Uterus (tissue), 4 donors: ENCODE measurements around the gene N4BP3. TPM values are rescaled to one million over a fixed set of nuclear protein-coding genes. Genes with fewer than 3 reads are reported as not detected.
"Not testable (repeated sequence)": the region's sequence is repeated elsewhere in the genome, so short reads cannot be mapped to it uniquely, and the experiment has no call there.

Experiments
- DNase-seq, 2 donors: peaks; one replicate each; pipeline ENCODE4 v3.0.0-alpha.2; 2019 to 2020
- H3K27ac ChIP-seq, 2 donors: fragments of 200-600 bp; sonication (generic); 1 replicate in 1 of 2; 2 replicates in 1 of 2; pipeline ENCODE4 v1.5.1; 2016 to 2018
- H3K27me3 ChIP-seq, 2 donors: fragments of 200-600 bp; sonication (generic); one replicate each; pipeline ENCODE4 v1.5.1; 2018 to 2019; ENCODE audit warnings: control low read depth in 1 of 2
- H3K36me3 ChIP-seq, 2 donors: fragments of 200-600 bp; sonication (generic); one replicate each; pipeline ENCODE4 v1.5.1; 2019; ENCODE audit warnings: control low read depth in 1 of 2
- H3K4me1 ChIP-seq, 2 donors: fragments of 200-600 bp; sonication (generic); one replicate each; pipeline ENCODE4 v1.5.1; 2018 to 2019; ENCODE audit warnings: control low read depth in 1 of 2
- H3K4me3 ChIP-seq, 2 donors: fragments of 200-600 bp; sonication (generic); 1 replicate in 1 of 2; 2 replicates in 1 of 2; pipeline ENCODE4 v1.5.1; 2018 to 2019; ENCODE audit warnings: mild to moderate bottlenecking in 1 of 2
- H3K9me3 ChIP-seq, 2 donors: fragments of 200-600 bp; sonication (generic); one replicate each; pipeline ENCODE4 v1.5.1; 2019; ENCODE audit warnings: control low read depth in 1 of 2
- CTCF ChIP-seq, 4 experiments: fragments of 200-600 bp in 2 of 4; fragments of 450-650 bp in 2 of 4; sonication (generic) in 2 of 4; IDR thresholded peaks; one replicate each; pipeline ENCODE4 v1.5.1; 2016 to 2019; ENCODE audit warnings: antibody characterized with exemption in 4 of 4, mild to moderate bottlenecking in 2 of 4, moderate library complexity in 1 of 4
- POLR2A ChIP-seq, 2 donors: fragments of 450-650 bp; IDR thresholded peaks; one replicate each; pipeline ENCODE4 v1.6.1; 2016; ENCODE audit warnings: antibody characterized with exemption in 2 of 2, mild to moderate bottlenecking in 1 of 2, moderate library complexity in 1 of 2
- intact Hi-C: fragments of 100-400 bp; cut with DNase I; formaldehyde crosslinking; loops from one replicate; pipeline ENCODE4 v1.15.1; 2023; ENCODE audit warnings: low total_unique reads
- total RNA-seq, 4 donors: library from RNA; depleted of rRNA in 3 of 4; stranded (reverse); fragments of >200 nt in 3 of 4; gene quantifications; one replicate each; pipeline versions ENCODE4 v1.1.0 to v1.2.4, GENCODE V29; 2014 to 2023
- donor health status: DM: yes; HTN: yes; CAD: no.

Gene N4BP3
- total RNA-seq, 4 donors from 2014 or later, result 0.59 to 9.6 (median 1.6) TPM

DNA sequence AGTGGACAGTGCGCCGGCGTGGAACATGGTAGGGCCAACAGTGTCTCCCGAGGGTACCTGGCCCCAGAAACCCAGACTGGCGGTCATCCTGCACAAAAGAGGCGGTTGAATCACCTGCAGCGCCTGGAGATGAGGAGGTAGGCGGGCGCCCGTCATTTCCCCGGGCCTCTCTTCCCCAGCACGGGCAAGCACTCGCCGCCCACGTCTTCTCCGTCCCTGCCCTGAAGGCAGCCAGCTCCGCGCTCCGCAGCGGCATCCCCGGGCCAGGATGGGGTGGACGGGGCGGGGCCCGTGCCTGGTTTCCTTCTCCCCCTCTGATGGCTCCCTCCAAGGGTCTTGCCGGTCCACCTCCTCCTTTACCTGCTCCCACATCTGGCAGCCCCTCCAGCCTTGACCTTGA, 27.1 kb upstream of the N4BP3 start:
- Histone ChIP-seq H3K4me1 (no peaks in the 10 kb centered on the region), H3K27ac (no peak overlapping the region), H3K27me3 (no peaks in the 10 kb centered on the region), H3K36me3 (no peaks in the 10 kb centered on the region), H3K9me3 (peaks cover 0 to 4% of the 10 kb centered on the region in 2 donors), H3K4me3 (no peak overlapping the region)
- no peak for TF ChIP-seq CTCF (IDR thresholded peaks at IDR 0.05)
- no peak for TF ChIP-seq POLR2A (IDR thresholded peaks at IDR 0.05)
- no peak for DNase-seq
- intact Hi-C loops, result no loop called here

DNA sequence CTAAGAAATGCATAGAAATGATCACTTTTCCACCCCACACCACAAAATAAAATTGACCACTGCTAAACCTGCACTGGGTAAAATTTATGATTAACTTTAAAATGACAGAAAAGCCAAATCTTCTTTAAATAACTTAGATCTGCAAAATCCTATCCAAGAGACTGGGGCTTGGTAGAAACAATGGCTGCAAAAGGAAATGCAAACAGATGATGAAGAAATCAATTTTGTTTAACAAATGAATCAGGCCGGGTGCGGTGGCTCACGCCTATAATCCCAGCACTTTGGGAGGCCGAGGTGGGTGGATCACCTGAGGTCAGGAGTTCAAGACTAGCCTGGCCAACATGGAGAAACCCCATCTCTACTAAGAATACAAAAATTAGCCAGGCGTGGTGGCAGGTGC, 26.1 kb upstream of the N4BP3 start:
- intact Hi-C loops, H3K36me3 ChIP-seq, H3K4me3 ChIP-seq, DNase-seq, H3K9me3 ChIP-seq, H3K27ac ChIP-seq, H3K27me3 ChIP-seq, H3K4me1 ChIP-seq: not testable (repeated sequence)

GRCh38 chr5:178090856-178091255, 22.5 kb upstream of the N4BP3 start:
- DNase-seq, result no peak
- H3K4me1 ChIP-seq, result no peaks in the 10 kb centered on the region
- no peaks in the 10 kb centered on the region for H3K36me3 ChIP-seq
- TF ChIP-seq CTCF (IDR thresholded peaks at IDR 0.05), result no peak
- no peak for TF ChIP-seq POLR2A (IDR thresholded peaks at IDR 0.05)
- no peak overlapping the region for H3K4me3 ChIP-seq
- H3K27me3 ChIP-seq, result no peaks in the 10 kb centered on the region
- intact Hi-C loops, result no loop called here
- no peak overlapping the region for H3K27ac ChIP-seq
- H3K9me3 ChIP-seq, result peaks cover 0 to 7% of the 10 kb centered on the region in 2 donors

DNA sequence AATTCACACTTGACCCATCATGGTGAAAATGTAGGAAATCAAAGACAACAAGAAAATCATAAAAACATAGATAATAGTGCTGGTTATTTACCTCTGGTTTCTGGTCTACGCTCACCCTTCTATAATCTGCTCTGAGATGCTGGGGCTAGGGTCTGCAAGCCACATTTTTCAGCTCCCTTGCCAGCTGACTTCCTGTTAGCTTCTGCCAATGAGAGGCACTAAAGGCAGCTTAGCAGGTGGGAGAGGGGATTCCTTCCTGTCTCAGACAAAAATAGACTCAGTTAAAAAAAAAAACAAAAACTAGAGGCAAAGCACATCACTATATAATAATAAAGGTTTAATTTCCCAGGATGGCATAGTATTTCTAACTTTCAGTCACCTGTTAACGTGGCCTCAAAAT, 20.2 kb upstream of the N4BP3 start:
- TF ChIP-seq CTCF (IDR thresholded peaks at IDR 0.05) (no peak), POLR2A (IDR thresholded peaks at IDR 0.05) (no peak)
- no peak overlapping the region for H3K4me3 ChIP-seq
- DNase-seq, result no peak
- no peaks in the 10 kb centered on the region for H3K27me3 ChIP-seq
- H3K36me3 ChIP-seq, result no peaks in the 10 kb centered on the region
- H3K27ac ChIP-seq, result no peak overlapping the region
- H3K9me3 ChIP-seq, result peaks cover 0 to 7% of the 10 kb centered on the region in 2 donors
- intact Hi-C loops, result no loop called here
- H3K4me1 ChIP-seq, result no peaks in the 10 kb centered on the region

- Histone ChIP-seq H3K9me3 (peaks cover 0 to 7% of the 10 kb centered on the region in 2 donors), H3K4me1 (no peaks in the 10 kb centered on the region), H3K36me3 (no peaks in the 10 kb centered on the region), H3K27ac (no peak overlapping the region), H3K4me3 (no peak overlapping the region), H3K27me3 (no peaks in the 10 kb centered on the region)
- no peak for DNase-seq
- intact Hi-C loops, result no loop called here
- TF ChIP-seq CTCF (IDR thresholded peaks at IDR 0.05), result no peak
- TF ChIP-seq POLR2A (IDR thresholded peaks at IDR 0.05), result no peak
Measured at GRCh38 chr5:178094345-178094744, 19.0 kb upstream of the N4BP3 start.

DNA sequence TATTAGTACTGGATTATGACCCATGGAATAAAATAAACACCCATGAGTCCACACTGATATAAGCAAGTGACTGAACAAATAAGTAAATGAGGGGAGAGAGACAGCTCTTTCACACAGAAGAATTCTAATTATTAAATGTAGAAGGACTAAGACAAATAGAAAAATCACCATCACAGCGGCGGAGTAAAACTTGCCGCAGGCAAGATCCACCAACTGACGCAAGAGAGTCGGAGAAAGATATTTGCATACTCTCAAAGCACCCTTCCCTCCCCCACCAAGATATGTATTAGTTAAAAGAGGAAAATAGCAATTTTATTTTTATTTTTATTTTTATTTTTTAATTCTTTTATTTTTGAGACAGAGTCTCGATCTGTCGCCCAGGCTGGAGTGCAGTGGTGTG, 14.6 kb upstream of the N4BP3 start:
- no peak overlapping the region for H3K27ac ChIP-seq
- intact Hi-C loops, result no loop called here

More for the DNA sequence above, 14.6 kb upstream of the N4BP3 start:
- Histone ChIP-seq H3K36me3 (no peaks in the 10 kb centered on the region), H3K4me1 (no peaks in the 10 kb centered on the region), H3K4me3 (no peak overlapping the region), H3K27me3 (no peaks in the 10 kb centered on the region), H3K9me3 (no peaks in the 10 kb centered on the region)
- DNase-seq, result no peak
- no peak for TF ChIP-seq POLR2A (IDR thresholded peaks at IDR 0.05)
- TF ChIP-seq CTCF (IDR thresholded peaks at IDR 0.05), result no peak
